Ecto neural progenitor cell (in vitro differentiated cells): Measurements from ENCODE around the gene DPYD.

Source experiments
- DNase-seq: peaks from one replicate; pipeline ENCODE4 v3.0.0-alpha.2; 2018; ENCODE audit warnings: low spot score

Gene DPYD

DNA sequence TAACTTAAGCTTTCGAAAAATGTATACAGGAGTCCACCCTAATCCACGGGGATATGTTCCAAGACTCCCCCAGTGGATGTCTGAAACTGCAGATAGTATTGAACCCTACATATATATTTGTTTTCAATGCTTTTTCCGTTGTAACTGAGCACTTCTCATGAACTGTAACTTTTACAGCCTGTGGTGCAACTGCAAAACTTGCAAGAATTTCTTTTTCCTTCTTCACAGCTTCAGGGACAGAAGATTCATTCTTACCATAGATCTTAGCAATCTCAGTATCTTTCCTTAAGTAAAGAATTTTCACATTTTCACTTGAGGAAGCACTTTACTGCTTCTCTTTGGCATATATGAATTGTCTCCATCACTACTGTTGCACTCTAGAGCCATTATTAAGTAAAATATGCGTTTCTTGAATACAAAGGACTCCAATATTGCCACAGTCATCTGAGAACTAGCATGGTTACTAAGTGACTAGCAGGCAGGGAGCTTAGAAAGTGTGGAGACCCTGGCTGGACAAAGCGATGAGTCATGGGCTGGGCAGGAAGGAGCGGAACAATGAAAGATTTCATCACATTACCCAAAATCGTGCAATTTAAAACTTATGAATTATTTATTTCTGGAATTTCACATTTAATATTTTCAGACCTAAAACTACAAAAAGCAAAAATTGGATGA is 14.1 kb downstream of the DPYD start:
- DNase-seq: no peak

DNA sequence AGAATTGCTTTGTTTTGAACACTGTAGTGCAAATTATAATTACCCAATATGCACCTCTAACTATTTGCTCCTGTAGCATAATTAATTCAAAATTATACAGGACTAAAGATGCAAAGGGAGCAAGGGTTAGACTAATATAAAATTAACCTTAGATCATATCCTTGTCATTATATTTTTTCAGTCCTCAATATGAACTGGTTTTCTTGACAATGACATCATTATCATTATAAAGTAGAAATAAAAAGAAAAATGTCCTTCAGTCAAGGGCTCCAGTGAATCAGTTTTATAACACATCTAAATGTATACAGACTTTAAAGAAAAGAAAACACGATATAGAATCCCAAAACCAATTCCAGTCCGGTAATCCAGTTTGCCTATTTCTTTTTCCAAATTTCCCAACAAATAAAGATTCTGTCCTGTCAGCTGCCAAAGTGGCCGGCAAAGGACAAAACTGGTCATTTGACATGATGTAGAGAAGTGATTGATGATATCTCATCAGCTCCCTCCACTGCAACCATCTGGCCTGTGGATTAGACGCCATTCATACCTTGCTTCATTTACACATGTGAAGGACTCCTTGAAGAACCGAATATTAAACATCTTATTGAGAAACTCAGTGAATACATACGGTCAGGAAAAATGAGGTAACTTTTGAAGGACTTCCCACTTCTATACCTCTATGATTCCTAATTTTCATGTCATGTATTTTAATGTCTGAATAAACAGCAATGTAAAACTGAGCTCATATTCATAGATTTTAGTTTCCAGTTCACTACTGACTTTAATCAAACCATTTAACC is 15.5 kb downstream of the DPYD start:
- no peak for DNase-seq

GRCh38 chr1:97904534-97904933 is 16.3 kb downstream of the DPYD start:
- DNase-seq: no peak

DNA sequence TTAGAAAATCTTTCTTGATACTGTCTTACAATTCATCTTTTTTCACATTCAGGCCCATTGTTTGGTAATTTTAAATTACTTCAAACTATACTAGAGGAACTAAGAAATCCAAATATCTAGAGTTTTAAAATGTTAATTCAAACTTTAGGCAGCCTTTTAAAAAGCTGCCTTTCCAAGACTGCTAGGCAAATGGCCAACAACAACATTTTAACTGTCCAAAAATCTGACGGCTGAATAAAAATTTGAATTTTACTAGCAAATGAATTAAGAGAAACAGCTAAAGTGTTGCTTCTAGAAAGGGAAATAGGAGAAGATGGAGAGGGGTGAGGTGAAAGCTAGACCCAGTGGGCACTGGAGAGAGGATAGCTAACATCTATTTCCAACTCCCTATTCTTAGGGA is 17.2 kb downstream of the DPYD start:
- DNase-seq: no peak

GRCh38 chr1:97902067-97902466 is 18.8 kb downstream of the DPYD start:
- DNase-seq: no peak

DNA sequence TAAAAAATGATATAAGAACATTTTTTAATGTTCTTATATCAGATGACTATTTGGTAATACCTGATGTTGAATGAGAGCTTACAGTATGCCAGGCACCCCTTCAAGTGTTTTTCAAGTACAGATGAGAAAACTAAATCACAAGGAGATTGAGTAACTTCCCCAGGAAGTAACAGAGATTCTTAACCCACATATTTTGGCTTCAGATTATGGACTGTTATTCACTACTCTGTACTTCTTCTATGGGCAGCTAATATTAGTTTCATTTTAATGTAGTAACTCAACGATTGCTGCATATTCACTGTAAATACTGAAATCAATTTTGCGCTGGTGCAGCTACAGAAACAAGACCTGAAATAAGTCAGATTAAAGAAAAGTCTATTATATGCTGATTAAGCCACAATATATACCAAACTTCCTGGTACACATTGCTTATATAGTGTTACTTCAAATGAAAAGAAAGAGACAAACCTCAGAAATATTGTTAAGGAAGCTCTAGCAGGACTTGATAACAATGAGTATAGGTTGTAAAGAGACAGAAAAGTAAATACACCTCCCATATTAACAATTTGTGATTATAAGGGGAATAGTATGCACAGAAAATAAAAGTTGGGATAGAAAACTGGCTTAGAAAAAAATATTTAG is 19.7 kb downstream of the DPYD start:
- DNase-seq: no peak

DNA sequence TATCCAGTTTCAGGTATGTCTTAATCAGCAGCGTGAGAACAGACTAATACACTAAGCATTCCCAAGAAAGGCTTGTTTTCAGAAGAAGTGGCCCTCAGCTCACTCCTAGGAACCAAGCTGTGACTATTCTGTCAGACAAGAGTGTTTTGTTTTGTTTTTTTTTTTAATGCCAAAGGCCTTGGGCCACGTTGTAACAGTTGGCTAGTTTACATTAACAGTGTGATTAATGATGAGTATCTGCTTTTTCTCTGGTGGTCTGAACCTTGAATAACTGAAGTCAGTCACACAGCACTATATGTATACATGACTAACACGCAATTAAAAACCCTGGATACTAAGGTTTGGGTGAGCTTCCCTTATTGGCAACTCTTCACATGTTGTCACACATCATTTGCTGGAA is 21.9 kb downstream of the DPYD start:
- DNase-seq: no peak

DNA sequence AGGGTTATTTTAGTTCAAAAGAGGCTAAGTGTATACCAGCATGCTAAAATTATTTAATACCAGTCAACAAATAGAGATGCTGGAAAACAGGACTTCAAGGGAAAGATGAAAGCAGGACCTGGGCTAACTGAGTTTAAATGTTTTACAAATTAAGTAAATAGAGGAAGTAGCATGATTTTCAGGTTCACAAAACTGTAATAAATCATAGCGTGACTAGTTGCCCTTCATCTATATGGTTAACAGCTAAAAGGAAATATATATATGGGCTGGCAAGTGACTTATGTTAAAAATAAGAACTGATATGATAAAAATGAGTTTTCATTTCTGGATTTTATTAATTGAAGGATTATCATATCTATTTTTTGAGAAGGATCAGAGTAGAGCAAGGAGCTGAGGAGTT is 25.6 kb downstream of the DPYD start:
- DNase-seq: no peak

DNA sequence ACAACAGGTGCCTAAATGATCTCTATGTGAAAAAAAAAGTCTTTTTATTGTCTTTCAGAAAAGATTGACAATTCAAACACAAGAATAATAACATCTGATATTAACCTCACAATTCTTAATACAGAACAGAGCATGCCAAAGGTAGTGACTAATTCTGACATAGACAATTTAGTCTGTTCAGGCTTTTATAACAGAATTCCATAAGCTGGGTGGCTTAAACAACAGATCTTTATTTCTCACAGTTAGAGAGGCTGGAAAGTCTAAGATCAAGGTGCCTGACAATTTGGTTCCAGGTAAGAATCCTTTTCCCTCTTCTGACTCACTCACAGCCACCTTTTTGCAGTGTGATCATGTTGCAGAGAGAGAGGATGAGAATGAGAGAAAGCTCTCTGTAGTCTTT is 27.0 kb downstream of the DPYD start:
- DNase-seq: no peak

DNA sequence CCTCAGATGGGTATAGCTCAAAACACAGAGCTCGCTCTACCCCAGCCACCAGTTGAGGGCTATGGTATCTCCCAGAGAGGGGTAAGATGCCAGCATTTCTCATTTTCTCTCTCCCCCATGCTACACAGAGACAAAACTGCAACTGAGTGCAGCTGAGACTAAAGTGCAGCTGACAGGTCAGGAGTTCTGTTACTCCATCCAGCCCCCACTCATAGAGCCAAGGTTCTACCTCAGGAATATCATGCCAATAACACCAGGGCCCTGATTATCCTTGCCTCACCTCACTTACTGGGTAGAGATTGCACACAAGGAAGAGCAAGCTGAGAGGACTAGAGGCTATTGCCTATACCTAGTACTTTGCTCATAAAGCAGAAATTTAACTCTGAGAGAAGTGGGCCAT is 34.6 kb downstream of the DPYD start:
- no peak for DNase-seq

DNA sequence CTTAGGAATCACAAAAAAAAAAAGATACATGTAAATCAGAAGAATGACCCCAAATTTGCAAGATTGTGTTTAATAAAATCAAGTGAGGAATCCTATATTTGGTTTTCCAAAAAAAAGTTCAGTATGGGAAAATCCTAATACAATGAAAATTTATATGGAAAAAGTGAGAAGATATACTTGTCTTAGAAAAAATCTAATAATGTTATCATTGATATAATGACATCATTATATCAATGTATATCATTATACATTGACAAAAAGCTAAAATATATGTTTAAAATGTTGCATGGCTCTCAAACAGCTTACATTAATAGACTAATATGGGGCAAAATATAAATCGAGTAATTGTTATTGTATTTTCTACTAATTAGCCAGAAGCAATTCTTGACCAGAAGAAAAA is 37.0 kb downstream of the DPYD start:
- DNase-seq: no peak

- no peak for DNase-seq
Observed at GRCh38 chr1:97877307-97877706, 43.5 kb downstream of the DPYD start.

DNA sequence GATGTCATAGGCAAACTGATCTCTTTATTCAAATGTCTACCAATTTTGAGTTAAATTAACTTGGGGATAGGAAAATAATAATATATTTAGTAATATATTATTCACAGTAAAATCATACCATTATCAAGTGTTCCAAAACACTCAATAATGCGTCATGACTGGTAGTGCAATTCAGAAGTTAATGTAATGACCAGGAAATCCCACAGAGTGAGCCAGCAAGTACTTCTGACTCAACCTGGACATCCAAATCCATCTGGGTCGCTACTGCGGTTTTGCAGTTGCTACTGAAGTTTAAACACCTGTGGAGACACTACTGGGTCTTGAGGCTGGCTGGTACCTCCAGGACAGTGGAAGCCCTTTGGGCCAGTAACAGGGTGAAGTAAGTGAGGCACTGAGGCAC is 44.8 kb downstream of the DPYD start:
- DNase-seq: no peak

- DNase-seq: no peak
Observed at GRCh38 chr1:97870589-97870988, 50.2 kb downstream of the DPYD start.

DNA sequence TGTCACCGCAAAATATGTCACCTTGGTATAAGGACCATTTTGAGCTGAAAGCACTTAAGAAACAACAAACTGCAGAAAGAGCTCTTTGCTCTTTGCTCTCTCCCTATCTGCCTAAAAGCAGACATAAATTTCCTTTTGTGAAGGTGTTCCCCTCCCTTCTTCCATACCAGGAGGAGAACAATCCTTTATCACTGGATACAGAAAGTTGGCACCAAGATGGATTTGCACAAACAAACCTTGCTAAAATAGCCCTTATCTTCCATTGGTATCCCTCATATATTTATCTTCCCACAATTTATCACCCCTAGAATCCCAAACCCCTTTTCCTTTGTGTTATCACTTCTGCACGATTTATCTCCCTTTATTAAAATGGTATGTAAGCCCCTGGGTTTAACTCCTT is 51.4 kb downstream of the DPYD start:
- DNase-seq: no peak

GRCh38 chr1:97867127-97867526 is 53.7 kb downstream of the DPYD start:
- DNase-seq: no peak

DNA sequence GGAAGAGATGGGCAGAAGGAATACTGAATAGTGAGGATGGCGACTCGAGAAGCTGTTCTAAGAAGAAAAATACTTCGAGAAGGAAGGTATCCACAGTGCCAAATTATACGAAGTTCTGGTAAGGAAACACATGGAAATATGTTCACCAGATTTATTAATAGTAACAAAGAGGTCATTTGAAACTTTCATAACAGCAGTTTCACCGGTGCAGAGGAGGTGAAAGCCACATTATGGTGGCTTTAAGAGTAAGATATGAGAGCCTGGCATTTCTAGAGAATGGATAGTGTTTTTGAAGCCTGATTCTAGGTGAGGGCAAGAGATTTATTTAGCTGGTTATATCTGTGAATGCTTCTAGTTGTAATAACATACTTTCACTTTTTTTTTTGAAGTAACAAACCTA is 56.2 kb downstream of the DPYD start:
- DNase-seq: no peak

GRCh38 chr1:97853221-97853620 is 67.6 kb downstream of the DPYD start:
- DNase-seq: no peak

- DNase-seq: no peak
Observed at GRCh38 chr1:97849345-97850340, 71.2 kb downstream of the DPYD start.

GRCh38 chr1:97845805-97846204 is 75.0 kb downstream of the DPYD start:
- DNase-seq: no peak

DNA sequence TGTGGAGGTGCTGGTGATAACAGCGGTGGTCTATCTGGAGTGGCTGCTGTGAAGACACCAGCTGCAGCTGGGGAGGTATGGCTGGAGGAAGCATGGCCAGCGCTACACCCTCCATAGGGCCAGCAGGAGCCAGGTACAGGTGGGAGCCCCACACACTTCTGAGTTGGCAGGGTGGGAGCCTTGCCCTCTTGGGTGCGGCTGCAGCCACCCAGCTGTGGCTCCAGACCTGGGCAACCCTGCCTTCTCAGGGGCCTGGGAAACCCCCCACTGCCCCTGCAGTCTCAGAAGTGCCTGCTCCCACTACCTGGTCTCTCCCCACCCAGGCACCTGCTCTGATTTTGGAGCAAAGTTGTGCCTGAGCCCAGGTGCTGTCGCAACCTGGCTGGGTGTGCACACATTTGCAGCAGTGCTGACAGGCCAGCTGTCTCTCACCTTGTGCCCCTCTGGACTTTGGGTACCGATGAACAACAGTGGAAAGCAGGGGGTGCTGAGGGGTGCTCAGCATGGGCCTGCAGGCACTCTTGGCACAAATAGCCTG is 76.2 kb downstream of the DPYD start:
- DNase-seq: no peak

- DNase-seq: no peak
Observed at GRCh38 chr1:97841338-97841737, 79.5 kb downstream of the DPYD start.
